Large intestine (tissue), 12 donors: ENCODE data around the gene GALP. TPM values are rescaled to one million over a fixed set of nuclear protein-coding genes. Genes with fewer than 3 reads are reported as not detected.
"Not testable (repeated sequence)": the region's sequence is repeated elsewhere in the genome, so short reads cannot be mapped to it uniquely, and the experiment has no call there.

Source experiments
- DNase-seq, 2 donors: peaks; one replicate each; pipeline versions ENCODE4 v3.0.0 to v3.0.0-alpha.2; 2013
- H3K27ac ChIP-seq: one replicate; pipeline ENCODE4 v1.5.1; 2013; ENCODE audit warnings: low read length
- H3K27me3 ChIP-seq: 2 replicates; pipeline ENCODE4 v1.6.1; 2013; ENCODE audit warnings: low read length; ENCODE audit not compliant: control insufficient read depth, insufficient read depth
- H3K36me3 ChIP-seq: 2 replicates; pipeline ENCODE4 v1.6.1; 2013; ENCODE audit warnings: low read length; ENCODE audit not compliant: control insufficient read depth, insufficient read depth
- H3K4me1 ChIP-seq: one replicate; pipeline ENCODE4 v1.6.1; 2013; ENCODE audit warnings: low read length; ENCODE audit not compliant: control insufficient read depth, insufficient read depth
- H3K4me3 ChIP-seq: one replicate; pipeline ENCODE4 v1.5.1; 2013; ENCODE audit warnings: low read length
- H3K9me3 ChIP-seq: one replicate; pipeline ENCODE4 v1.6.1; 2013; ENCODE audit warnings: mild to moderate bottlenecking, low read depth, low read length, moderate library complexity; ENCODE audit not compliant: control insufficient read depth
- WGBS: methylation state at CpG from one replicate; pipeline ENCODE4 v1.1.5; 2013; ENCODE audit warnings: low lambda C conversion rate; ENCODE audit not compliant: insufficient coverage; 5-methylcytosine and 5-hydroxymethylcytosine counted together
- long read RNA-seq, 11 donors: transcript quantifications; one replicate each; lab custom pipeline, GENCODE V29; 2026
- polyA plus RNA-seq: library from polyadenylated mRNA; unstranded; fragments of 120-200 nt; gene quantifications from one replicate; pipeline ENCODE4 v1.2.1, GENCODE V29; 2013

The GALP gene
- polyA plus RNA-seq: not detected
- long read RNA-seq, donor 1: 0 reads
- long read RNA-seq, donor 2: 0 reads
- long read RNA-seq, donor 3: 0 reads
- long read RNA-seq, donor 4: 0 reads
- long read RNA-seq, donor 5: 0 reads
- long read RNA-seq, donor 6: 0 reads
- long read RNA-seq, donor 7: 0 reads
- long read RNA-seq, donor 8: 0 reads
- long read RNA-seq, donor 9: 0 reads
- long read RNA-seq, donor 10: 0 reads
- long read RNA-seq, donor 11: 0 reads

DNA sequence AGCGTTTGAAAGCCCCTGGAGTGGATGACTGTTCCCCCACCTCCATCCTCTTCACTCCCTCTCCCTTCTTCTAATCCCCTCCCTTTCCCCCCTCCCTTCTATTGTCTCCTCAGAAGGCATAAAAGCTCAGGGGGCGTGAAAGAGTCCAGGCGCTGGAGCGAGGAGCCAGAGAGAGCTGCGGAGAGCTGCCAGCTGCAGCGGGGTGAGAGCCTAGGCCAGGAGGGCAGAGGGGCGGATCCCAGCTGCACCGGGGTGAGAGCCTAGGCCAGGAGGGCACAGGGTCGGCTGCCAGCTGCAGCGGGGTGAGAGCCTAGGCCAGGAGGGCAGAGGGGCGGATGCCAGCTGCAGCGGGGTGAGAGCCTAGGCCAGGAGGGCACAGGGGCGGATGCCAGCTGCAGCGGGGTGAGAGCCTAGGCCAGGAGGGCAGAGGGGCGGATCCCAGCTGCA, at the start of gene GALP:
TSS of gene GALP (plus strand) at position 148 of the 447 bp plus-strand sequence. CDS start 1,101 bp downstream, outside the sequence.
- not testable (repeated sequence) for H3K27ac ChIP-seq, H3K4me1 ChIP-seq, DNase-seq, H3K36me3 ChIP-seq, H3K9me3 ChIP-seq, H3K4me3 ChIP-seq
- H3K27me3 ChIP-seq: peaks cover 16% of the 10 kb centered on the region
- WGBS: 33% methylated on average over 1 of the region's 15 CpGs

DNA sequence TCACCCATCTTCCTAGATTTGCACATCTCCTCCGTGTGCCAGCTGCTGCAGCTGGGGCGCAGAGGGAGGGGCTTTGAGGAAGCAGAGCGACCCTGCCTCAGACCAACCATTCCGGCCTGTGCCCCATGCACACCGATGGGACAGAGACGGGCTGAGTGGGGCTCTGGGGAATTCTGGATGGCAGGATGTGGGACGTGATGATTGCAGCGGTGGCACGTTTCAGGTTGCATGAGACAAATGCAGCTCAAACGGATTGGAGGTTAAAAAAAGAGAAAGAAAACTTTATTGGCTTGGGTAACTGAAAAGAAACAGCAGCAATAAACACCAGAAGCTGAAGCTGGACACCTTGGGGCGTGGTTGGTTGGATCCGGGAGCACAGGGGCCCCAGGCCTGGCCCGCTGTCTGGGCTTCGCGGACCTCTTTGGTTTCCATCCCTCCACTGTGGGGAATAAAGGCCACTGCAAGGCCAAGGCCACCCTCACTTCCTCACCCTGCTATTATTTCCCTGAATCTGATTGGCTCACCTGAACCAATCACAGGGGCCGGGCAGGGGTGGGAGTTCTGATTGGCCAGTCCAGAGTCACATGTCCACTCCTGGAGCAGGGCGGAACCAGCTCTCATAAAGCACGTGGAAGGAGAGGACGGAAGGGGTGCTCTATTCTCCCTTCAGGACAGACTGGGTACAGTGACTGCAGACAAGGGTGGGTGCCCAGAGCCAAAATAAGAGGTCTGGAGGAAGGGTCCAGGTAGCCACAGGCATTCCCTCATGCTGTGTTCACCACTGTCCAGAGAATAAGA, 48.6 kb upstream of the GALP start:
- no CpG with 5 or more reads among the region's 19 CpGs for WGBS
- Histone ChIP-seq H3K4me3 (no peak overlapping the region), H3K27me3 (no peaks in the 10 kb centered on the region), H3K4me1 (peaks cover 4% of the 10 kb centered on the region), H3K27ac (no peak overlapping the region), H3K9me3 (no peaks in the 10 kb centered on the region), H3K36me3 (no peaks in the 10 kb centered on the region)
- no peak for DNase-seq

DNA sequence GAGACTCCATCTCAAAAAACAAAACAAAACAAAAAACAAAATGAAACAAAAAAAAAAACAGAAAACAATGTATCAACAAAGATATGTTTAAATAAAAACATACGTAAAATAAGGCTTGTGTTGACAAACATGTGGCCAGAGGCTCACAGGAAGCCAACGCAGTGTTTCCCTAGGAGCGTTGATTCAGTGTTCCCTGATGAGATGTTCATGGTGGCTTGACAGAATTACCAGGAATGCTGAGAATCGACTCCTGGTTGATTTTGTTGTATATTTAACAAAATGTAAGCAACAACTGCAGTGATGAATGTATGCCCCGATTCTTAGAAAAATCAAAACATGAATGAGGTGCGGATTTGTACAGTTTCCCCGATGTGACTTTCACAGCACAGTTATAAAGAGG, 45.8 kb upstream of the GALP start:
- WGBS: no CpG with 5 or more reads among the region's 7 CpGs
- Histone ChIP-seq H3K4me3 (no peak overlapping the region), H3K36me3 (no peaks in the 10 kb centered on the region), H3K9me3 (no peaks in the 10 kb centered on the region), H3K27ac (no peak overlapping the region), H3K4me1 (peaks cover 4% of the 10 kb centered on the region), H3K27me3 (no peaks in the 10 kb centered on the region)
- no peak for DNase-seq

DNA sequence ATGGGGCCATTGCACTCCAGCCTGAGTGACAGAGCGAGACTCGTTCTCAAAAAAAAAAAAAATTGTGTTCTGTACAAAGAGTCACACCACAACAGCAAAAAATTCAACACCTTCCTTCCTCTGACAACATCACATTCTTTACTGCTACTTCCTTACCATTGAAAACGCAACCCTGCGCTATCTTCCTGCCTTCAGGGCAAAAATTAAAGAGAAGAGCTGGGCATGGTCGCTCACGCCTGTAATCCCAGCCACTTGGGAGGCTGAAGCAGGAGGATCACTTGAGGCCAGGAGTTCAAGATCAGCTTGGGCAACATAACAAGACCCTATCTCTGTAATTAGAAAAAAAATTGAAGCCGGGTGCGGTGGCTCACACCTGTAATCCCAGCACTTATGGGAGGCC, 44.2 kb upstream of the GALP start:
- H3K9me3 ChIP-seq: no peaks in the 10 kb centered on the region
- no peaks in the 10 kb centered on the region for H3K36me3 ChIP-seq
- WGBS: 100% methylated on average over 1 of the region's 8 CpGs
- no peak overlapping the region for H3K27ac ChIP-seq
- no peaks in the 10 kb centered on the region for H3K27me3 ChIP-seq
- H3K4me1 ChIP-seq: no peaks in the 10 kb centered on the region
- H3K4me3 ChIP-seq: no peak overlapping the region
- no peak for DNase-seq

DNA sequence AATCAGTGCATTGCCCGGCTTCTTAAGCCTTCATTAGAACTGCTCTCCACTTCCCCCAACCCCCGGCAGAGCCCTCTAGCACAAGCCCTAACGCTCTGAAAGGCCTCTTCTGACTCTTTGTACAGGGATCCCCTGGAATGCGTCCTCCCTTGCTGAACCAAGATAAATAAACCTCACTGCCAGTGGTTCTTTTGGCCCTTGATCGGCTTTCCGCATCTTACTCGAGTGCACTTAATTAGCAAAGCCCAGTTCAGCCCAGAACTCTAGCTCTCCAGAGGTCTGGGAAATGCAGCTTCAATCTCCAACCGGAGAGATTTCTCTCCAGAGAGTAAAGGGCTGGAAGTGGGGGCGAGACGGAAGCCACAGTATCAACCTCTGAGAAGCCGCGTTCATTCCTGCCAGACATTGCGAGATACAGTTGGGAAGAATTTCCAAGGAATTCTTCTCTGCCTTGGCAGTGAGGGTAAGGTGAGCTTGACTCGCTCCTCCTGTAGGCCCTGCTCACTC, 43.4 kb upstream of the GALP start:
- no peaks in the 10 kb centered on the region for H3K36me3 ChIP-seq
- H3K4me3 ChIP-seq: no peak overlapping the region
- H3K27ac ChIP-seq: no peak overlapping the region
- H3K4me1 ChIP-seq: no peaks in the 10 kb centered on the region
- no peak for DNase-seq
- no CpG with 5 or more reads among the region's 14 CpGs for WGBS
- no peaks in the 10 kb centered on the region for H3K9me3 ChIP-seq
- H3K27me3 ChIP-seq: no peaks in the 10 kb centered on the region

DNA sequence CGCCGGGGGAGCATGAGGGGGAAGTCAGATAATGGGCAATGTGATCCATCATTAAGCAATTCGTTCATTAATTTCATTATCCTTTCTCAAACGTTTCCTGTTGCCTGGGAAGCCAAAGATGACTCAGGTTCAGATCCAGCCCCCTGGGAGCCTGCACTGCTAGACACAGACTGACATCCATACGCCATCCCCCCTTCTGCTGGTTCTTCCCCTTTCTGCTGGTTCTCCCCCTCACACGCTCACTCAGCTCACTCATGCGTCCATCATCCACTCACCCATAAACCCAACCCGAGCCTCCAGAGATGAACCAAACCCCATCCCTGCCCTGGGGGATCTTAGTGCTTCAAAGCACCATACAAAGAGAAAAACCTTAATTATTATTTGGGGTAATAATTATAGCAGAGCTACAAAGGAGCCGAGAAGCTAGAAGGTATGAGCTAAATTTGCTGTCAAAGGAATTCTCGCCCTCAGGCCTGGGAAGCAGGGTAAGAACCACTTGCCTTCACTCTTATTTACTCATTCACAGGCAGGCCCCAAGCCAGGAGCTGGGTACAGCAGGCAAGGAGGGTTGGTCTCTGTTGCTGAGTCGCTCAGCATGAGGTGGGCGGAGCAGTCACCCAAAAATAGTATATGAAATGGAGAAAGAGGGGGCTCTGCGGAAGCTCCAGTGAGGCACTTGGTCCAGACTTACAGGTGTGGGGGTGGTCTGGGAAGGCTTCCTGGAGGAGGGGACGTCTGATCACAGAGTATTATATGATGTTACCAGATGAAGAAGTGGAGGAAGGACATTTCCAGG, 41.8 kb upstream of the GALP start:
- Histone ChIP-seq H3K4me1 (no peaks in the 10 kb centered on the region), H3K27ac (no peak overlapping the region), H3K9me3 (no peaks in the 10 kb centered on the region), H3K27me3 (no peaks in the 10 kb centered on the region), H3K4me3 (no peak overlapping the region), H3K36me3 (no peaks in the 10 kb centered on the region)
- 82% methylated on average over 2 of the region's 14 CpGs for WGBS
- DNase-seq: no peak

DNA sequence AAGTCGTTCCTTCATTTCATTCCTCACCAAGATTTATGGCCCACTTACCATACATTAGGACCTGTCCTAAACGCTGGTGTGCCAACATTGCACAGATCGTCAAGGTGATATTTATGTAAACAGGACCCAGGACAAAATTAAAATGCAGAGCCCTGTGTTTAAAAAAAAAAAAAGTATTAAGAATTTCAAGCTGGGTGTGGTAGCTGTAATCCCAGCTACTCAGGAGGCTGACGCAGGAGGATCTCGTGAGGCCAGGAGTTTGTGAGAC, 41.2 kb upstream of the GALP start:
- Histone ChIP-seq H3K27ac (no peak overlapping the region), H3K4me1 (peaks cover under 1% of the 10 kb centered on the region), H3K4me3 (no peak overlapping the region), H3K9me3 (no peaks in the 10 kb centered on the region), H3K27me3 (no peaks in the 10 kb centered on the region), H3K36me3 (no peaks in the 10 kb centered on the region)
- DNase-seq: no peak
- WGBS: 80% methylated on average over 1 of the region's 5 CpGs

DNA sequence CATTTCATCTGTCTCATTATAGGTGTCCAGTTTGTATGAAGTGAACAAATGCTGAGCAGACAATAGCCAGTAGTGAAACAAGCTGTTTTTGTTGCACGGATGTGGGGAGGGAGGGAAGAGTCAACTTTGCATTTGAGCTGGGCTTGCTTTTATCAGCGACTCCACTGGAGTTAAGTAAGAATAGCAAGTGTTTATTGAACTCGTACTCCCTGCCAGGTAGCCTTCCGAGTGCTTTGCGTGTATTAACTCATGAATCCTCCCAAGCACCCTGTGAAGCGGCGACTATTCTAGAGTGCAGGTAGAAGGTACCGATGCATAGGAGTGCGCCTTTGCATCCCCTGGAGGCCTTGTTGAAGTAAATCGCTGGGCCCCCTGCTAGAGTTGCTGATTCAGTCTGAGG, 39.4 kb upstream of the GALP start:
- Histone ChIP-seq H3K27me3 (no peaks in the 10 kb centered on the region), H3K4me3 (no peak overlapping the region), H3K27ac (no peak overlapping the region), H3K9me3 (no peaks in the 10 kb centered on the region), H3K36me3 (no peaks in the 10 kb centered on the region), H3K4me1 (peaks cover 8% of the 10 kb centered on the region)
- no CpG with 5 or more reads among the region's 10 CpGs for WGBS
- no peak for DNase-seq

DNA sequence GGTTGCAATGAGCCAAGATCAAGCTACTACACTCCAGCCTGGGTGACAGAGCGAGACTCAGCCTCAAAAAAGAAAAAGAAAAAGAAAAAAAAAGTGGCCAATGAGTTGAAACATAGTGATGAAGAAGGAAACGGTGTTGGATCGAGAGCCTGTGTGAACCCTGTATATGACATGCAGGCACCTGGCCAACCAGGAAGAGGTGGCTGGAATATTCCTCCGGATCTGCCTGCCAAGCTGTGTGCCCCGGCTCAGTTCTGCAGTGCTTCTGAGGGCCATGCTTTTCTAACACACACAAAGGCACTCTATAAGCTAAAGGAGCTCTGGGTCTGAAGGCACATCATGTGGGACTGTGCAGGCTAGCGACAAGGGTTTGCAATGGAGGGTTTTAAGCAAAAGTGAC, 38.4 kb upstream of the GALP start:
- H3K27ac ChIP-seq: no peak overlapping the region
- no peak for DNase-seq
- 74% methylated on average over 3 of the region's 6 CpGs for WGBS

DNA sequence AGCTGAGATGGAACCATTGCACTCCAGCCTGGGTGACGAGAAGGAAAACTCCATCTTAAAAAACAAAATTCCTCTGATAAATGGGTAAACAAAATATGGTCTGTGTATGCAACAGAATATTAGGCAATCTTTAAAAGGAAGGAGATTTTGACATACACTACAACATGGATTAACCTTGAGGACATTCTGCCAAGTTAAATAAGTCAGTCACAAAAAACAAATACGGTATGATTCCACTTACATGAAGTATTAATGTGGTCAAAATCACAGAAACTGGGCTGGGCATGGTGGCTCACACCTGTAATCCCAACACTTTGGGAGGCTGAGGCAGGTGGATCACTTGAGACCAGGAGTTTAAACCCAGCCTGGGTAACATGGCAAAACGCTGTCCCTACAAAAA, 37.7 kb upstream of the GALP start:
- no peaks in the 10 kb centered on the region for H3K9me3 ChIP-seq
- no peaks in the 10 kb centered on the region for H3K27me3 ChIP-seq
- peaks cover 21% of the 10 kb centered on the region for H3K4me1 ChIP-seq
- 100% methylated on average over 1 of the region's 3 CpGs for WGBS
- DNase-seq: no peak
- H3K4me3 ChIP-seq: no peak overlapping the region
- no peaks in the 10 kb centered on the region for H3K36me3 ChIP-seq
- H3K27ac ChIP-seq: no peak overlapping the region

More for the DNA sequence above, 38.4 kb upstream of the GALP start:
- H3K4me3 ChIP-seq: no peak overlapping the region
- H3K27me3 ChIP-seq: no peaks in the 10 kb centered on the region
- no peaks in the 10 kb centered on the region for H3K36me3 ChIP-seq
- no peaks in the 10 kb centered on the region for H3K9me3 ChIP-seq
- peaks cover 14% of the 10 kb centered on the region for H3K4me1 ChIP-seq
